Prostate gland (tissue), 2 donors: ENCODE results near the gene PGM5. TPM values are rescaled to one million over a fixed set of nuclear protein-coding genes. Genes with fewer than 3 reads are reported as not detected.

Experiments used
- DNase-seq: peaks from one replicate; pipeline ENCODE4 v3.0.0-alpha.2; 2019; ENCODE audit warnings: low spot score
- H3K27ac ChIP-seq, 2 donors: fragments of 200-600 bp; sonication (generic); 2 replicates each; pipeline ENCODE4 v1.5.1; 2017 to 2019
- H3K27me3 ChIP-seq: fragments of 200-600 bp; sonication (generic); replicated peaks from 2 replicates; pipeline ENCODE4 v1.5.1; 2019; ENCODE audit not compliant: insufficient read depth
- H3K36me3 ChIP-seq, 2 donors: fragments of 200-600 bp; sonication (generic); 1 replicate in 1 of 2; 2 replicates in 1 of 2; pipeline versions ENCODE4 v1.5.1 to v1.8.1; 2017 to 2019
- H3K4me1 ChIP-seq: fragments of 200-600 bp; sonication (generic); replicated peaks from 2 replicates; pipeline ENCODE4 v1.5.1; 2019
- H3K4me3 ChIP-seq, 2 donors: fragments of 200-600 bp; sonication (generic); 2 replicates each; pipeline ENCODE4 v1.5.1; 2017 to 2019
- H3K9me3 ChIP-seq: fragments of 200-600 bp; sonication (generic); 2 replicates; pipeline ENCODE4 v1.5.1; 2017
- POLR2A ChIP-seq: fragments of 450-650 bp; IDR thresholded peaks from one replicate; pipeline ENCODE4 v1.6.1; 2016; ENCODE audit warnings: antibody characterized with exemption, mild to moderate bottlenecking
- POLR2AphosphoS5 ChIP-seq: sonication (generic); formaldehyde crosslinking; IDR thresholded peaks from one replicate; pipeline ENCODE4 v1.6.1; 2017; ENCODE audit warnings: antibody characterized with exemption
- WGBS: methylation state at CpG from one replicate; pipeline ENCODE4 v1.1.5; 2018; 5-methylcytosine and 5-hydroxymethylcytosine counted together
- intact Hi-C: fragments of 100-400 bp; cut with DNase I; formaldehyde crosslinking; loops from one replicate; pipeline ENCODE4 v1.14.2; 2022
- total RNA-seq, 2 donors: library from RNA; depleted of rRNA; stranded (reverse); fragments of >200 nt; gene quantifications; one replicate each; pipeline ENCODE4 v1.1.0, GENCODE V29; 2016
- TF ChIP-seq, protein P1 (sequence below), 4 experiments: fragments of 200-600 bp in 2 of 4; fragments of 450-650 bp in 2 of 4; sonication (generic) in 2 of 4; IDR thresholded peaks; 1 replicate in 3 of 4; 2 replicates in 1 of 4; pipeline ENCODE4 v1.5.1; 2016 to 2019; ENCODE audit warnings: antibody characterized with exemption in 4 of 4, mild to moderate bottlenecking in 2 of 4, moderate library complexity in 2 of 4

Gene PGM5
- total RNA-seq, 2 donors from 2014 or later = 96.5 to 99.6 TPM

DNA sequence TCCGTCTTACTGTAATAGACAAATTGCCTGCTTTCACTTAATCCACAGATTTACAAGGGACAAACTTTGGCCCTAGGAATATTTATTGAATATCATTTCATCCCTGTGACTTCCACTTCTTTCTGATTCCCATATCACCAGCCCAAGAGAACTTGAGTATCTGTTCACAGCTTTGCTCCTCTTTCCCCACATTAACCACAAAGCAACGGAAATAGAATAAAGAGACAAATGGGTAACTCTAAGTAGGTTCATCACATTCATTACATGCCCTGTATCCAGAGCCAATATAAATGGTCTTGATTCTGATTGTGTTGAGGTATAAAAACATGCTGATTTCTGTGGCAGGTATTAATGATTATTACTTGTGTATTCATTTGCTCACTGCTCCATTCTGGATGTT is 142.4 kb downstream of the PGM5 start:
- H3K9me3 ChIP-seq = no peaks in the 10 kb centered on the region
- no peak for DNase-seq
- H3K4me3 ChIP-seq = no peak overlapping the region
- TF ChIP-seq POLR2AphosphoS5 = no peak
- TF ChIP-seq POLR2A = no peak
- TF ChIP-seq, protein P1, sequence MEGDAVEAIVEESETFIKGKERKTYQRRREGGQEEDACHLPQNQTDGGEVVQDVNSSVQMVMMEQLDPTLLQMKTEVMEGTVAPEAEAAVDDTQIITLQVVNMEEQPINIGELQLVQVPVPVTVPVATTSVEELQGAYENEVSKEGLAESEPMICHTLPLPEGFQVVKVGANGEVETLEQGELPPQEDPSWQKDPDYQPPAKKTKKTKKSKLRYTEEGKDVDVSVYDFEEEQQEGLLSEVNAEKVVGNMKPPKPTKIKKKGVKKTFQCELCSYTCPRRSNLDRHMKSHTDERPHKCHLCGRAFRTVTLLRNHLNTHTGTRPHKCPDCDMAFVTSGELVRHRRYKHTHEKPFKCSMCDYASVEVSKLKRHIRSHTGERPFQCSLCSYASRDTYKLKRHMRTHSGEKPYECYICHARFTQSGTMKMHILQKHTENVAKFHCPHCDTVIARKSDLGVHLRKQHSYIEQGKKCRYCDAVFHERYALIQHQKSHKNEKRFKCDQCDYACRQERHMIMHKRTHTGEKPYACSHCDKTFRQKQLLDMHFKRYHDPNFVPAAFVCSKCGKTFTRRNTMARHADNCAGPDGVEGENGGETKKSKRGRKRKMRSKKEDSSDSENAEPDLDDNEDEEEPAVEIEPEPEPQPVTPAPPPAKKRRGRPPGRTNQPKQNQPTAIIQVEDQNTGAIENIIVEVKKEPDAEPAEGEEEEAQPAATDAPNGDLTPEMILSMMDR (IDR thresholded peaks at IDR 0.05) = no peak
- whole genome bisulfite sequencing = 86% methylated on average over 2 of the region's 2 CpGs
- H3K27me3 ChIP-seq = no peaks in the 10 kb centered on the region
- no peaks in the 10 kb centered on the region for H3K36me3 ChIP-seq
- H3K4me1 ChIP-seq = no peaks in the 10 kb centered on the region
- intact Hi-C loops = no loop called here
- peak overlapping the region in 1 of 2 donors; percentile 1 for H3K27ac ChIP-seq

DNA sequence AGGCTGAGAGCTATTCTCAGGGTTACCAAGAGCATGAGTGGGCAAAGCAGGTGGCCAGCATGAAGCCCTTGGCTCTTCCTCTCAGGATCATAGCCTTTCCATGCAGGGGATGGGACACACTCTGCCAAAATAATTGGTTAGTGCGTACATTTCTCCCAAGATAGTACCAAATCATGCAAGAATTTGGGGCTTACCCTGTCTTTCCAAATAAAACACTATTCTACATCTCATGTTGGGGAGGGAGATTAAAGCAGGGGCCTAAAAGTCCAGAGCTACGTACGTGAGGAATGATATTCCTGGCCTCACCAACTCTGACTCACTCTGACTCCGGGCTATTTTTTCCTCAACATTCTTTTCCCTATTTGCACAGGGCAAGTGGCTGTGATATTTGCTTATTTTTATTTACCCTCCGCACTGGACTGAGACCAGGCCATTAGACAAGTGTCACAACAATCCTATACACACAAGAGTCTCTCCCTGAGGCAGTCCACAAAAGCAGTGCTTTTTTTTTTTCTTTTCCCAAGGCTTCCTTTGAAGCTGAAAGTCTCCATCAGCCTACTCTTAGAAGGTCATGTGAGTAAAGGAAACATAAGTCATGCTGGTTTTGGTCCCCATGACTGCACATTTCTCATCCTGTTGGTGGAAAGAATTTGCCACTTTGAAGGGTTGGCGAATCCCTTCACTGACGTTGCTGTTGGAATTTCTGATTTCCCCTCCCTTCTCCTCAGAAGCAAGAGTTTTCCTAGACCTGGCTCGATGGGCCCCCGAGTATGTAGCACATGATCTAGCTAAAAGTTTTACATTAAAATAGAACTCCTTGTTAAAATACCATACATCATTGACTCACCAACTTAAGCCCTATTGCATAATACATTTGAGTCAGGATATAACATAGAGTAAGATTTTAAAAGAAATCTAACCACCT is 144.3 kb downstream of the PGM5 start:
- Histone ChIP-seq H3K27me3 (no peaks in the 10 kb centered on the region), H3K4me3 (no peak overlapping the region), H3K4me1 (no peaks in the 10 kb centered on the region), H3K27ac (peak overlapping the region; percentile 49 to 60), H3K36me3 (no peaks in the 10 kb centered on the region), H3K9me3 (no peaks in the 10 kb centered on the region)
- no peak for DNase-seq
- intact Hi-C loops = no loop called here
- WGBS = 45% methylated on average over 9 of the region's 9 CpGs
- TF ChIP-seq POLR2AphosphoS5 (no peak), POLR2A (no peak)
- TF ChIP-seq, protein P1 (IDR thresholded peaks at IDR 0.05) = no peak

DNA sequence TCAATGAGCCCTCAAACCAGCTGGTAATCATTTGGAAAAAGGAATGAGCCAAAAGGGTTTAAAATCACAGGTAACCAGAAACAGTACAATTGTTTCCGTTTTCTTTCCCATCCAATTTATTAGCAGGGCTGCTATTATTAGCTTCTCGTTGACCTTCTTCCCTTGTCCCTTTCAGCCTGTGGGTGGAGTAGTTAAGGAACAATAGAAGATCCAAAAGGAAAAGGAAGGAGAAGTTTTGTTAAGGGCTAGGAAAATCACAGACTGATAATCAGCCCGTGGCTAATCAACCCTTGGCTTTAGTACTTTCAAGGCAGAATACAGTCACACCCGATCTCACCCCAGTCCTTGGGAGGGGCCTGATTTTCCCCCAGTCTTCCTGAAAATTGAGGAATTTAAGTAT is 145.9 kb downstream of the PGM5 start:
- no peak for TF ChIP-seq POLR2AphosphoS5
- TF ChIP-seq, protein P1 (IDR thresholded peaks at IDR 0.05) = no peak
- TF ChIP-seq POLR2A = no peak
- Histone ChIP-seq H3K9me3 (no peaks in the 10 kb centered on the region), H3K4me3 (no peak overlapping the region), H3K27me3 (no peaks in the 10 kb centered on the region), H3K4me1 (no peaks in the 10 kb centered on the region), H3K36me3 (no peaks in the 10 kb centered on the region), H3K27ac (peak overlapping the region in 1 of 2 donors; percentile 17)
- WGBS = 68% methylated on average over 4 of the region's 4 CpGs
- intact Hi-C loops = no loop called here
- no peak for DNase-seq

GRCh38 chr9:68505681-68506409 is 149.4 kb downstream of the PGM5 start:
- no peak for DNase-seq
- H3K4me3 ChIP-seq = no peak overlapping the region
- intact Hi-C loops = loop anchor here (5.0 kb wide), 2 partner anchors 59 to 149 kb away; partner anchors contain the start of gene PGM5
- whole genome bisulfite sequencing = 61% methylated on average over 4 of the region's 4 CpGs
- H3K27ac ChIP-seq = peak overlapping the region; percentile 56 to 61
- H3K4me1 ChIP-seq = no peaks in the 10 kb centered on the region
- no peaks in the 10 kb centered on the region for H3K36me3 ChIP-seq
- TF ChIP-seq, protein P1 (IDR thresholded peaks at IDR 0.05) = no peak
- TF ChIP-seq POLR2AphosphoS5 (peak; percentile 11), POLR2A (no peak)
- no peaks in the 10 kb centered on the region for H3K27me3 ChIP-seq
- H3K9me3 ChIP-seq = no peaks in the 10 kb centered on the region
